MG63 (cell line): ENCODE measurements around the gene SELL. TPM values are rescaled to one million over a fixed set of nuclear protein-coding genes. Genes with fewer than 3 reads are reported as not detected.
A peak's percentile ranks its signal among the peaks of the same experiment; 100 is the strongest.

ENCODE experiments used
- DNase-seq: peaks from one replicate; pipeline ENCODE4 v3.0.0-alpha.2; 2020
- H3K27me3 ChIP-seq: fragments of 250-450 bp; sonication (Bioruptor Pico); 2 replicates; pipeline ENCODE4 v1.5.1; 2020; ENCODE audit warnings: mild to moderate bottlenecking, moderate library complexity
- H3K36me3 ChIP-seq: fragments of 250-450 bp; sonication (Bioruptor Pico); 2 replicates; pipeline ENCODE4 v1.5.1; 2020; ENCODE audit warnings: mild to moderate bottlenecking, moderate library complexity
- H3K4me3 ChIP-seq: fragments of 250-450 bp; sonication (Bioruptor Pico); 2 replicates; pipeline ENCODE4 v1.5.1; 2020; ENCODE audit warnings: mild to moderate bottlenecking, moderate library complexity
- H3K9me3 ChIP-seq: fragments of 250-450 bp; sonication (Bioruptor Pico); 2 replicates; pipeline ENCODE4 v1.5.1; 2020; ENCODE audit warnings: mild to moderate bottlenecking, moderate library complexity
- total RNA-seq: library from RNA; depleted of rRNA; stranded (reverse); fragments of >200 nt; shearing (Covaris generic); gene quantifications from 2 replicates; pipeline ENCODE4 v1.2.3, GENCODE V29; 2014; ENCODE audit warnings: low replicate concordance; rRNA removed

Gene SELL
- total RNA-seq, result 0.10 and 1.5 TPM in 2 replicates

GRCh38 chr1:169711469-169712308 is at the start of gene SELL:
TSS of gene SELL (minus strand) at chr1:169711620. CDS start at chr1:169711498, 122 bp downstream.
- Histone ChIP-seq H3K27me3 (peaks cover 28% of the 10 kb centered on the region), H3K36me3 (no peaks in the 10 kb centered on the region), H3K4me3 (peak within 1 kb of the TSS; percentile 27), H3K9me3 (0 out of 2 replicates have a peak, but pooled peaks cover 7% of the 10 kb centered on the region)
- DNase-seq, result peak; percentile 47

- Histone ChIP-seq H3K4me3 (no peak overlapping the region), H3K36me3 (no peaks in the 10 kb centered on the region), H3K9me3 (no peaks in the 10 kb centered on the region), H3K27me3 (no peaks in the 10 kb centered on the region; the same call in 1 of the 2 replicates)
- DNase-seq, result no peak
Measured at GRCh38 chr1:169759038-169759437, 47.6 kb upstream of the SELL start.

GRCh38 chr1:169753549-169753948 is 42.1 kb upstream of the SELL start:
- DNase-seq, result no peak
- Histone ChIP-seq H3K9me3 (no peaks in the 10 kb centered on the region), H3K4me3 (no peak overlapping the region), H3K27me3 (no peaks in the 10 kb centered on the region; the same call in 1 of the 2 replicates), H3K36me3 (no peaks in the 10 kb centered on the region)

- Histone ChIP-seq H3K9me3 (no peaks in the 10 kb centered on the region), H3K27me3 (no peaks in the 10 kb centered on the region), H3K4me3 (no peak overlapping the region), H3K36me3 (no peaks in the 10 kb centered on the region)
- no peak for DNase-seq
Measured at GRCh38 chr1:169750041-169750440, 38.6 kb upstream of the SELL start.

GRCh38 chr1:169746550-169746949 is 35.1 kb upstream of the SELL start:
- no peaks in the 10 kb centered on the region for H3K27me3 ChIP-seq
- DNase-seq, result no peak
- H3K4me3 ChIP-seq, result no peak overlapping the region

GRCh38 chr1:169745015-169745861 is 33.8 kb upstream of the SELL start:
- peak; percentile 15 for DNase-seq
- H3K9me3 ChIP-seq, result no peaks in the 10 kb centered on the region
- no peaks in the 10 kb centered on the region for H3K27me3 ChIP-seq
- no peaks in the 10 kb centered on the region for H3K36me3 ChIP-seq
- H3K4me3 ChIP-seq, result no peak overlapping the region

More at GRCh38 chr1:169746550-169746949, 35.1 kb upstream of the SELL start:
- Histone ChIP-seq H3K9me3 (no peaks in the 10 kb centered on the region), H3K36me3 (no peaks in the 10 kb centered on the region)

- DNase-seq, result peak; percentile 22
- Histone ChIP-seq H3K27me3 (no peaks in the 10 kb centered on the region), H3K9me3 (no peaks in the 10 kb centered on the region)
Measured at GRCh38 chr1:169741666-169742394, 30.4 kb upstream of the SELL start.

GRCh38 chr1:169739980-169740379 is 28.6 kb upstream of the SELL start:
- DNase-seq, result no peak
- no peaks in the 10 kb centered on the region for H3K27me3 ChIP-seq
- no peak overlapping the region for H3K4me3 ChIP-seq
- no peaks in the 10 kb centered on the region for H3K9me3 ChIP-seq
- H3K36me3 ChIP-seq, result no peaks in the 10 kb centered on the region

More at GRCh38 chr1:169741666-169742394, 30.4 kb upstream of the SELL start:
- no peaks in the 10 kb centered on the region for H3K36me3 ChIP-seq
- no peak overlapping the region for H3K4me3 ChIP-seq

- DNase-seq, result no peak
- no peaks in the 10 kb centered on the region for H3K9me3 ChIP-seq
- no peaks in the 10 kb centered on the region; the same call in 1 of the 2 replicates for H3K27me3 ChIP-seq
- no peak within 1 kb of the TSS for H3K4me3 ChIP-seq
- no peaks in the 10 kb centered on the region for H3K36me3 ChIP-seq
Measured at GRCh38 chr1:169733924-169734323, 22.5 kb upstream of the SELL start, which contains the start of gene SELE. TSS of gene SELE (minus strand) at chr1:169734079. CDS start at chr1:169733612, 467 bp downstream.

- no peaks in the 10 kb centered on the region; the same call in 1 of the 2 replicates for H3K27me3 ChIP-seq
- peak; percentile 10 for DNase-seq
- no peak overlapping the region for H3K4me3 ChIP-seq
- no peaks in the 10 kb centered on the region for H3K36me3 ChIP-seq
- H3K9me3 ChIP-seq, result no peaks in the 10 kb centered on the region
Measured at GRCh38 chr1:169731446-169731845, 20.0 kb upstream of the SELL start.

- Histone ChIP-seq H3K4me3 (no peak overlapping the region), H3K36me3 (no peaks in the 10 kb centered on the region), H3K9me3 (no peaks in the 10 kb centered on the region), H3K27me3 (no peaks in the 10 kb centered on the region; the same call in 1 of the 2 replicates)
- DNase-seq, result no peak
Measured at GRCh38 chr1:169729991-169730390, 18.6 kb upstream of the SELL start.

GRCh38 chr1:169727307-169727706 is 15.9 kb upstream of the SELL start:
- Histone ChIP-seq H3K4me3 (no peak overlapping the region), H3K27me3 (no peaks in the 10 kb centered on the region; the same call in 1 of the 2 replicates), H3K9me3 (no peaks in the 10 kb centered on the region), H3K36me3 (no peaks in the 10 kb centered on the region)
- no peak for DNase-seq

- no peaks in the 10 kb centered on the region for H3K9me3 ChIP-seq
- no peaks in the 10 kb centered on the region for H3K36me3 ChIP-seq
- H3K27me3 ChIP-seq, result no peaks in the 10 kb centered on the region; the same call in 1 of the 2 replicates
- no peak overlapping the region for H3K4me3 ChIP-seq
- no peak for DNase-seq
Measured at GRCh38 chr1:169726851-169727250, 15.4 kb upstream of the SELL start.

GRCh38 chr1:169725930-169726329 is 14.5 kb upstream of the SELL start:
- no peak for DNase-seq
- Histone ChIP-seq H3K4me3 (no peak overlapping the region), H3K27me3 (no peaks in the 10 kb centered on the region; the same call in 1 of the 2 replicates)

GRCh38 chr1:169724168-169724567 is 12.7 kb upstream of the SELL start:
- Histone ChIP-seq H3K4me3 (no peak overlapping the region), H3K27me3 (no peaks in the 10 kb centered on the region), H3K9me3 (peaks cover 4% of the 10 kb centered on the region), H3K36me3 (no peaks in the 10 kb centered on the region)
- no peak for DNase-seq

More at GRCh38 chr1:169725930-169726329, 14.5 kb upstream of the SELL start:
- H3K36me3 ChIP-seq, result no peaks in the 10 kb centered on the region
- peaks cover 4% of the 10 kb centered on the region for H3K9me3 ChIP-seq

GRCh38 chr1:169723763-169724162 is 12.3 kb upstream of the SELL start:
- H3K27me3 ChIP-seq, result no peaks in the 10 kb centered on the region
- peaks cover 6% of the 10 kb centered on the region for H3K9me3 ChIP-seq
- no peaks in the 10 kb centered on the region for H3K36me3 ChIP-seq
- no peak for DNase-seq
- no peak overlapping the region for H3K4me3 ChIP-seq
